Measurements from ENCODE around the gene OR10H4.

OR10H4 gene

GRCh38 chr19:15913384-15913783 lies 35.4 kb upstream of the OR10H4 start:
- Histone ChIP-seq H3F3A (ENCODE audit: insufficient read depth, low read length) (no peaks in the 10 kb centered on the region), H3K27ac (ENCODE audit: low read length) (no peak overlapping the region), H4K20me1 (ENCODE audit: insufficient read depth, low read length) (no peaks in the 10 kb centered on the region), H3K9ac (ENCODE audit: low read length) (no peak overlapping the region), H3K9me2 (replicated peaks; ENCODE audit: insufficient read depth, low read length) (no peaks in the 10 kb centered on the region), H3K4me2 (ENCODE audit: low read depth, low read length) (no peak overlapping the region), H2AFZ (ENCODE audit: low read length) (no peak overlapping the region), H3K9me3 (replicated peaks; ENCODE audit: insufficient read depth, low read length) (0 out of 2 replicates have a peak, but pooled peaks cover 3% of the 10 kb centered on the region), H3K36me3 (replicated peaks; ENCODE audit: insufficient read depth, low read length) (no peaks in the 10 kb centered on the region), H3K79me2 (ENCODE audit: low read length) (no peaks in the 10 kb centered on the region), H3K27me3 (replicated peaks; ENCODE audit: insufficient read depth, low read length) (peaks cover 80% of the 10 kb centered on the region), H3K4me1 (ENCODE audit: low read length) (no peaks in the 10 kb centered on the region), H3K4me3 (ENCODE audit: low read length) (no peak overlapping the region)
- TF ChIP-seq, protein P1, sequence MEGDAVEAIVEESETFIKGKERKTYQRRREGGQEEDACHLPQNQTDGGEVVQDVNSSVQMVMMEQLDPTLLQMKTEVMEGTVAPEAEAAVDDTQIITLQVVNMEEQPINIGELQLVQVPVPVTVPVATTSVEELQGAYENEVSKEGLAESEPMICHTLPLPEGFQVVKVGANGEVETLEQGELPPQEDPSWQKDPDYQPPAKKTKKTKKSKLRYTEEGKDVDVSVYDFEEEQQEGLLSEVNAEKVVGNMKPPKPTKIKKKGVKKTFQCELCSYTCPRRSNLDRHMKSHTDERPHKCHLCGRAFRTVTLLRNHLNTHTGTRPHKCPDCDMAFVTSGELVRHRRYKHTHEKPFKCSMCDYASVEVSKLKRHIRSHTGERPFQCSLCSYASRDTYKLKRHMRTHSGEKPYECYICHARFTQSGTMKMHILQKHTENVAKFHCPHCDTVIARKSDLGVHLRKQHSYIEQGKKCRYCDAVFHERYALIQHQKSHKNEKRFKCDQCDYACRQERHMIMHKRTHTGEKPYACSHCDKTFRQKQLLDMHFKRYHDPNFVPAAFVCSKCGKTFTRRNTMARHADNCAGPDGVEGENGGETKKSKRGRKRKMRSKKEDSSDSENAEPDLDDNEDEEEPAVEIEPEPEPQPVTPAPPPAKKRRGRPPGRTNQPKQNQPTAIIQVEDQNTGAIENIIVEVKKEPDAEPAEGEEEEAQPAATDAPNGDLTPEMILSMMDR (IDR thresholded peaks at IDR 0.05; ENCODE audit: low read length): no peak
- TF ChIP-seq EZH2 (optimal IDR thresholded peaks at IDR 0.05; ENCODE audit: low read depth, low read length) (no peak), EZH2phosphoT487 (IDR thresholded peaks at IDR 0.05; ENCODE audit: low read length) (no peak)
- DNase-seq: no peak

DNA sequence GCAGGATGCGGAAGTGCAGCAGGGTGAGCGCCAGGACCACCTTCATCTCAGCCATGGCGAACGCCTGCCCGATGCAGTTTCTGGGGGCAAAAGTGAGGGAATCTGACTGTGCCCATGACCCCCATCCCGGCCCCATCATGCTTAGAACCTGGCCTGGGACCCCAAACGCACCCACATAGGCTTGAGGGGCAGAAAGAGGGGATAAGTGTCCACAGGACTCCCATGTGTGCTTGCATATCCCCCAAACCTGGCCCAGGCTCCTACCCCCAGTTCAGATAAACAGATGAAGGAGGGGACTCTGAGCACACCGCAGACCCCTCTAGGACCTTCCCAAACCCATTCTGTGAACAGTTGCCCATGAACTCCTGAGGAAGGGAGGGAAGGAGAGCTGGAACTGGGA lies 35.0 kb upstream of the OR10H4 start:
- H3F3A ChIP-seq (ENCODE audit: insufficient read depth, low read length): no peaks in the 10 kb centered on the region
- H3K27ac ChIP-seq (ENCODE audit: low read length): no peak overlapping the region
- no peak overlapping the region for H3K9ac ChIP-seq (ENCODE audit: low read length)
- H3K9me2 ChIP-seq (replicated peaks; ENCODE audit: insufficient read depth, low read length): no peaks in the 10 kb centered on the region
- H3K79me2 ChIP-seq (ENCODE audit: low read length): no peaks in the 10 kb centered on the region
- no peak for TF ChIP-seq EZH2phosphoT487 (IDR thresholded peaks at IDR 0.05; ENCODE audit: low read length)
- no peak for DNase-seq
- H3K36me3 ChIP-seq (replicated peaks; ENCODE audit: insufficient read depth, low read length): no peaks in the 10 kb centered on the region
- no peak overlapping the region for H2AFZ ChIP-seq (ENCODE audit: low read length)
- H4K20me1 ChIP-seq (ENCODE audit: insufficient read depth, low read length): no peaks in the 10 kb centered on the region
- H3K9me3 ChIP-seq (replicated peaks; ENCODE audit: insufficient read depth, low read length): 0 out of 2 replicates have a peak, but pooled peaks cover 3% of the 10 kb centered on the region
- no peaks in the 10 kb centered on the region for H3K4me1 ChIP-seq (ENCODE audit: low read length)
- H3K27me3 ChIP-seq (replicated peaks; ENCODE audit: insufficient read depth, low read length): peaks cover 80% of the 10 kb centered on the region
- no peak overlapping the region for H3K4me2 ChIP-seq (ENCODE audit: low read depth, low read length)
- H3K4me3 ChIP-seq (ENCODE audit: low read length): no peak overlapping the region

DNA sequence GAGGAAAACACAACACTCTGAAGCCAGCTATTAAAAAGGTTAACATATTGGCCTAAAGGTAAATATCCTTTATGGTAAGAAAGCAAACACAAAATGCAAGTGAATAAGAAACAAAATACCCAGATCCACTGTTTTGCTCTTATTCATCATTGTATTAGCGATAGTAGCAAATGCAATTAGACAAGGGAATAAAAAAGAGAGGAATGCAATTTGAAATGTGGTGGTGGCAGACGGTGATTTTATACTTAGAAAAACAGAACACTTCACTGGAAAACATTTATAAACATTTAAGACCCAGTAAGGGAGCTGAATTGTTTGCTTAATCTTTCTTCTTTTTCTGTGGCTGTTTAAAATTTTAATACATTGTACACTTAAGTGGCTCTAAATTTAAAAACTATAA lies 33.7 kb upstream of the OR10H4 start:
- Histone ChIP-seq H2AFZ (ENCODE audit: low read length) (no peak overlapping the region), H3K9me2 (replicated peaks; ENCODE audit: insufficient read depth, low read length) (no peaks in the 10 kb centered on the region), H3K27ac (ENCODE audit: low read length) (no peak overlapping the region), H3F3A (ENCODE audit: insufficient read depth, low read length) (no peaks in the 10 kb centered on the region), H3K4me2 (ENCODE audit: low read depth, low read length) (no peak overlapping the region), H3K4me1 (ENCODE audit: low read length) (no peaks in the 10 kb centered on the region), H3K4me3 (ENCODE audit: low read length) (no peak overlapping the region), H3K9me3 (replicated peaks; ENCODE audit: insufficient read depth, low read length) (0 out of 2 replicates have a peak, but pooled peaks cover 3% of the 10 kb centered on the region), H3K27me3 (replicated peaks; ENCODE audit: insufficient read depth, low read length) (peaks cover 74% of the 10 kb centered on the region), H3K79me2 (ENCODE audit: low read length) (no peaks in the 10 kb centered on the region), H3K9ac (ENCODE audit: low read length) (no peak overlapping the region), H3K36me3 (replicated peaks; ENCODE audit: insufficient read depth, low read length) (no peaks in the 10 kb centered on the region), H4K20me1 (ENCODE audit: insufficient read depth, low read length) (no peaks in the 10 kb centered on the region)
- no peak for DNase-seq
- TF ChIP-seq EZH2phosphoT487 (IDR thresholded peaks at IDR 0.05; ENCODE audit: low read length): no peak
- TF ChIP-seq EZH2 (optimal IDR thresholded peaks at IDR 0.05; ENCODE audit: low read depth, low read length): no peak
- TF ChIP-seq, protein P1 (IDR thresholded peaks at IDR 0.05; ENCODE audit: low read length): no peak

DNA sequence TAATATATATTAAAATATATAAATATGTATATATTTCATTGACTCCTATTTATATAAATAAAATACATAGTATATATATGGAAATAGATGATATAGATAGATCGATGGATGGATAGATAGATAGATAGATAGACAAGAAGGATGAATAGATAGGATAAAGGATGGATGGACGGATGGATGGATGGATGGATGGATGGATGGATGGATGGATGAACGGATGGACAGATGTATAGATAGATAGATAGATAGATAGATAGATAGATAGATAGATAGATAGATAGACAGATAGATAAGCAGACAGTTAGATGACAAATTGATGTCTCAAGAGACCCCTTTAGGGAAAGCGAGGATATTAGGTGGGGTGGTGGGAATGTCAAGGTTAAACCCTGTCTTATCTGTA lies 29.6 kb upstream of the OR10H4 start:
- Histone ChIP-seq H2AFZ (ENCODE audit: low read length) (no peak overlapping the region), H3K4me3 (ENCODE audit: low read length) (no peak overlapping the region), H3K79me2 (ENCODE audit: low read length) (no peaks in the 10 kb centered on the region), H4K20me1 (ENCODE audit: insufficient read depth, low read length) (no peaks in the 10 kb centered on the region), H3K36me3 (replicated peaks; ENCODE audit: insufficient read depth, low read length) (no peaks in the 10 kb centered on the region), H3K27me3 (replicated peaks; ENCODE audit: insufficient read depth, low read length) (peaks cover 65% of the 10 kb centered on the region), H3K9me3 (replicated peaks; ENCODE audit: insufficient read depth, low read length) (0 out of 2 replicates have a peak, but pooled peaks cover 3% of the 10 kb centered on the region), H3K27ac (ENCODE audit: low read length) (no peak overlapping the region), H3K4me1 (ENCODE audit: low read length) (no peaks in the 10 kb centered on the region), H3K9ac (ENCODE audit: low read length) (no peak overlapping the region), H3K4me2 (ENCODE audit: low read depth, low read length) (no peak overlapping the region), H3F3A (ENCODE audit: insufficient read depth, low read length) (no peaks in the 10 kb centered on the region), H3K9me2 (replicated peaks; ENCODE audit: insufficient read depth, low read length) (no peaks in the 10 kb centered on the region)
- no peak for DNase-seq
- no peak for TF ChIP-seq EZH2phosphoT487 (IDR thresholded peaks at IDR 0.05; ENCODE audit: low read length)
- TF ChIP-seq EZH2 (optimal IDR thresholded peaks at IDR 0.05; ENCODE audit: low read depth, low read length): no peak
- TF ChIP-seq, protein P1 (IDR thresholded peaks at IDR 0.05; ENCODE audit: low read length): no peak
